H1 (cell line): Measurements from ENCODE around the gene TDG. TPM values are rescaled to one million over a fixed set of nuclear protein-coding genes. Genes with fewer than 3 reads are reported as not detected.

Experiments used
- ASH2L ChIP-seq: fragments of 200-600, 300-600 bp; sonication (generic); IDR thresholded peaks from one replicate; pipeline ENCODE4 v1.7.1; 2017; ENCODE audit warnings: low read length
- POLR2AphosphoS5 ChIP-seq: IDR thresholded peaks from 2 replicates; pipeline ENCODE4 v1.6.1; 2011; ENCODE audit warnings: low read depth, low read length
- RXRA ChIP-seq: IDR thresholded peaks from 2 replicates; pipeline ENCODE4 v1.6.1; 2011; ENCODE audit warnings: low read depth, mild to moderate bottlenecking, low read length, moderate library complexity; ENCODE audit not compliant: insufficient read depth
- SUZ12 ChIP-seq: fragments of 200-600 bp; sonication (generic); IDR thresholded peaks from 2 replicates; pipeline ENCODE4 v1.6.1; 2012; ENCODE audit warnings: mild to moderate bottlenecking, inconsistent platforms, low read length, moderate library complexity, mixed read lengths
- polyA plus RNA-seq, 7 experiments: library from polyadenylated mRNA; depleted of rRNA in 3 of 7; stranded (reverse) in 5 of 7; unstranded in 2 of 7; fragments of >200 nt in 5 of 7; fragments of 200-250 nt in 2 of 7; gene quantifications; 1 replicate in 5 of 7; 2 replicates in 1 of 7; 4 replicates in 1 of 7; pipeline versions ENCODE4 v1.2.1 to v1.2.3, GENCODE V29; 2011 to 2013; ENCODE audit warnings: missing spikeins in 2 of 7, mixed read lengths in 2 of 7
- total RNA-seq: library from RNA; stranded (reverse); fragmentation: NEBNext Ultra II Directional; extraction: Animal tissue kit (Norgen Biotek cat#: 25700); gene quantifications from 2 replicates; pipeline ENCODE4 v1.2.1, GENCODE V29; 2021

Gene TDG
- total and polyA plus RNA-seq, 2 of the 8 experiments (the other 6 are each of a cell fraction or from before 2014, with no cell fraction given) = 22.7 to 47.8 TPM

GRCh38 chr12:104010606-104011169 lies 45.0 kb downstream of the TDG start (continued):
- no peak for TF ChIP-seq SUZ12
- no peak for TF ChIP-seq RXRA
- TF ChIP-seq POLR2AphosphoS5 = no peak
- TF ChIP-seq ASH2L = no peak
- TF ChIP-seq, all 59 proteins: peak for 0
